Measurements from ENCODE around the gene LIMA1. TPM values are rescaled to one million over a fixed set of nuclear protein-coding genes. Genes with fewer than 3 reads are reported as not detected.
"Not testable (repeated sequence)": the region's sequence is repeated elsewhere in the genome, so short reads cannot be mapped to it uniquely, and the experiment has no call there.

Gene LIMA1
- total RNA-seq, 2 donors from 2014 or later: 48.8 to 53.4 TPM

DNA sequence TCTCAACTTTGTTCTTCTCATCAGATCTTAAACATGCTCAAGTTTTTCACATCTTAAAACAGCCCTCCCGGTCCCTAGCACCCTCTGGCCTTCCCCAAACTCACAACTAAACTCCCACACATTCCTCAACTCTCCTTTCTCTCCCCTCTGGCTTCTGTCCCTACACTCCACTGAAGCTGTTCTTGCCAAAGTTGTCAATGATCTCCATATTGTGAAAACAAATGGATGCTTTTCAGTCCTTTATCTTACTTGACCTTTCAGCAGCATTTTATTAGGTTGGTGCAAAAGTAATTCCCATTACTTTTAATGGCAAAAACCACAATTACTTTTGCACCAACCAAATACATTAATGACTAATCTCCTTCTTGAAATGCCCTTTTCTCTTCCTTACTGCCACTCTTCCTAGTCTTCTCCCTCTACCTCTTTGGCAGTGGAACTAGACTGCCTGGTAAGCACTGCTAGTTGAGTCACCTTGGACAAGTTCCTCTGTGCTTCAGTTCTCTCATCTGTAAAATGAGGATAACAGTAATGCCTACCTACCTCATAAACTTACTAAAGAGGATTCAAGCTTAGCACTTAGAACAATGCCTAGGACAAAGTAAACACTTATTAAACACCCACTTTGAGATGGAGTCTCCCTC, 132.2 kb downstream of the LIMA1 start:
- H3K36me3 ChIP-seq (replicated peaks in 1 of 2; ENCODE audit: insufficient read depth in 1 of 2, low read depth in 2 of 2): no peaks in the 10 kb centered on the region
- no peaks in the 10 kb centered on the region for H3K9me3 ChIP-seq
- DNase-seq: no peak
- WGBS, 2 donors: 76 to 80% methylated on average over 1 of the region's 1 CpG
- H3K4me3 ChIP-seq: no peak overlapping the region
- intact Hi-C loops (cut with DNase I): no loop called here
- H3K27ac ChIP-seq: no peak overlapping the region
- H3K27me3 ChIP-seq: no peaks in the 10 kb centered on the region
- no peak for ATAC-seq
- no peaks in the 10 kb centered on the region for H3K4me1 ChIP-seq
- no peak for TF ChIP-seq POLR2A (IDR thresholded peaks at IDR 0.05)
- TF ChIP-seq, protein P1, sequence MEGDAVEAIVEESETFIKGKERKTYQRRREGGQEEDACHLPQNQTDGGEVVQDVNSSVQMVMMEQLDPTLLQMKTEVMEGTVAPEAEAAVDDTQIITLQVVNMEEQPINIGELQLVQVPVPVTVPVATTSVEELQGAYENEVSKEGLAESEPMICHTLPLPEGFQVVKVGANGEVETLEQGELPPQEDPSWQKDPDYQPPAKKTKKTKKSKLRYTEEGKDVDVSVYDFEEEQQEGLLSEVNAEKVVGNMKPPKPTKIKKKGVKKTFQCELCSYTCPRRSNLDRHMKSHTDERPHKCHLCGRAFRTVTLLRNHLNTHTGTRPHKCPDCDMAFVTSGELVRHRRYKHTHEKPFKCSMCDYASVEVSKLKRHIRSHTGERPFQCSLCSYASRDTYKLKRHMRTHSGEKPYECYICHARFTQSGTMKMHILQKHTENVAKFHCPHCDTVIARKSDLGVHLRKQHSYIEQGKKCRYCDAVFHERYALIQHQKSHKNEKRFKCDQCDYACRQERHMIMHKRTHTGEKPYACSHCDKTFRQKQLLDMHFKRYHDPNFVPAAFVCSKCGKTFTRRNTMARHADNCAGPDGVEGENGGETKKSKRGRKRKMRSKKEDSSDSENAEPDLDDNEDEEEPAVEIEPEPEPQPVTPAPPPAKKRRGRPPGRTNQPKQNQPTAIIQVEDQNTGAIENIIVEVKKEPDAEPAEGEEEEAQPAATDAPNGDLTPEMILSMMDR (IDR thresholded peaks at IDR 0.05): no peak

DNA sequence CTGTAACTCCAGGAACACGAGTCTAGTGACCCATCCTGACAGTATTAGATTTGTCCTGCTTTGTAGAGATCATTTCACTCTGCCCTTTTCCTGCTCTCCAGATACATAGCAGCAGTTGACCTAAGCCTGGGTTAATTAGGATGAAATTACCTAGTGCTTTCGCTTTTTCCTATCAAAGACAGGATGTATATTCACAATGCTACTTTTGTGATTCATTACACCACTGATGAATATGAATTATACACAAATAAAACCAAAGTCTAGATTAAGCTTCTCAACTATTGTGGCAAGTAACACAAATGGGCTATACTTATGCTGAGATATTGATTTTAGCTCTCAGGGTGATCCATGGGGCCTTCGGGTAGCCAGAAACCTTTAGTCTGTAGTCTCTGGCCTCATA, 134.0 kb downstream of the LIMA1 start:
- DNase-seq (no peak), ATAC-seq (no peak)
- no peaks in the 10 kb centered on the region for H3K9me3 ChIP-seq
- H3K27me3 ChIP-seq: no peaks in the 10 kb centered on the region
- H3K36me3 ChIP-seq (replicated peaks in 1 of 2; ENCODE audit: insufficient read depth in 1 of 2, low read depth in 2 of 2): no peaks in the 10 kb centered on the region
- no peak for TF ChIP-seq POLR2A (IDR thresholded peaks at IDR 0.05)
- TF ChIP-seq, protein P1 (IDR thresholded peaks at IDR 0.05): no peak
- H3K27ac ChIP-seq: no peak overlapping the region
- WGBS, 2 donors: 70 to 71% methylated on average over 3 of the region's 3 CpGs
- no peak overlapping the region for H3K4me3 ChIP-seq
- intact Hi-C loops (cut with DNase I): no loop called here
- H3K4me1 ChIP-seq: no peaks in the 10 kb centered on the region

DNA sequence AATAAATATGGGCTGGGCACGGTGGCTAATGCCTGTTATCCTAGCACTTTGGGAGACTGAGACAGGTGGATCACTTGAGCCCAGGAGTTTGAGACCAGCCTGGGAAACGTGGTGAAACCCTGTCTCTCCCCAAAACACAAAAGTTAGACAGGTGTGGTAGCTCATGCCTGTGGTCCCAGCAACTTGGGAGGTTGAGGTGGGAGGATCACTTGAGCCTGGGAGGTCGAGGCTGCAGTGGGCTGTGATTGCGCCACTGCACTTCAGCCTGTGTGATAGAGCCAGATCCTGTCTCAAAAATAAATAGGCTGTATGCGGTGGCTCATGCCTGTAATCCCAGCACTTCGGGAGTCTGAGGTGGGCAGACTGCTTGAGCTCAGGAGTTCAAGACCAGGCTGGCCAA, 135.3 kb downstream of the LIMA1 start:
- DNase-seq; H3K27me3 ChIP-seq; H3K9me3 ChIP-seq; intact Hi-C loops (cut with DNase I); H3K27ac ChIP-seq; H3K4me1 ChIP-seq; ATAC-seq; H3K4me3 ChIP-seq; H3K36me3 ChIP-seq (replicated peaks in 1 of 2; ENCODE audit: insufficient read depth in 1 of 2, low read depth in 2 of 2): not testable (repeated sequence)
- WGBS, 2 donors: 93 to 94% methylated on average over 5 of the region's 6 CpGs

DNA sequence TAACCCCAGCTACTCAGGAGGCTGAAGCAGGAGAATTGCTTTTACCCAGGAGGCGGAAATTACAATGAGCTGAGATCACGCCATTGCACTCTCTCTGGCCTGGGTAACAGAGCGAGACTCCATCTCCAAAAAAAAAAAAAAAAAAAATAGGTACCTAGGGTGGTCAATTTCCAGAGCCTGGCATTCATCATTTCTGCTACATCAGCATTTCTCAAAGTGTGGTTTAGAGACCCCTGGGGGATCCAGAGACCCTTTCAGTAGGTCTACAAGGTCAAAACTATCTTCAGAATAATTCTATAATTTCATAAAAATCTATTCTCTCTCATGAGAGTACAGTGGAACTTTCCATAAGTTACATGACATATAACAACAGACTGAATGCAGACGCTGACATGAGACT, 136.0 kb downstream of the LIMA1 start:
- Histone ChIP-seq H3K27me3 (no peaks in the 10 kb centered on the region), H3K4me3 (no peak overlapping the region), H3K27ac (no peak overlapping the region), H3K36me3 (replicated peaks in 1 of 2; ENCODE audit: insufficient read depth in 1 of 2, low read depth in 2 of 2) (no peaks in the 10 kb centered on the region), H3K4me1 (peaks cover 3% of the 10 kb centered on the region), H3K9me3 (no peaks in the 10 kb centered on the region)
- TF ChIP-seq, protein P1 (IDR thresholded peaks at IDR 0.05): no peak
- no peak for TF ChIP-seq POLR2A (IDR thresholded peaks at IDR 0.05)
- no peak for ATAC-seq
- no peak for DNase-seq
- WGBS, 2 donors: 91 to 93% methylated on average over 4 of the region's 4 CpGs
- intact Hi-C loops (cut with DNase I): no loop called here

DNA sequence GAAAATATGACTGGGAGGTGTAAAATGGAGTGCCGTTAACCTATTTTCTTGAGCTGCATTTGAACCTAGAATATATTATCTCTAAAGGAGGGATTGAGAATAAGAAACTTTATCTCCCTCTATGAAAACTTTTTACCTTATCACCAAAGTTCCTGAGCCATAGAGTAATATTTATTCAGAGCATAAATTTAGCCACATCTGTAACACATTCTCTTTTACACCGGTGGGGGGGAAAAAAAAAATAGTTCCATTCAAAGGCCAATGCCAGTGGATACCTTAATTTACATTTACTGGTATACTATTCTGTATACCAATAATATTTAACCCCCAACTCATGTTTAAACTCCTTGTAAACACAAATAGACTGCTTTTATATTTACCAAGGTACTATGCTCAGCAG, 137.9 kb downstream of the LIMA1 start:
- intact Hi-C loops (cut with DNase I): no loop called here
- H3K27me3 ChIP-seq: no peaks in the 10 kb centered on the region
- no peak overlapping the region for H3K4me3 ChIP-seq
- WGBS, 2 donors: 39 to 53% methylated on average over 2 of the region's 2 CpGs
- no peaks in the 10 kb centered on the region for H3K9me3 ChIP-seq
- H3K36me3 ChIP-seq (replicated peaks in 1 of 2; ENCODE audit: insufficient read depth in 1 of 2, low read depth in 2 of 2): peaks cover 0 to 2% of the 10 kb centered on the region in 2 donors
- no peak overlapping the region for H3K27ac ChIP-seq
- no peak for DNase-seq
- peaks cover 3% of the 10 kb centered on the region for H3K4me1 ChIP-seq
- TF ChIP-seq, protein P1 (IDR thresholded peaks at IDR 0.05): no peak
- no peak for TF ChIP-seq POLR2A (IDR thresholded peaks at IDR 0.05)
- ATAC-seq: no peak

All from body of pancreas (tissue), 4 donors.